ENCODE measurements around the gene DNTTIP2.
"Not testable (repeated sequence)": the region's sequence is repeated elsewhere in the genome, so short reads cannot be mapped to it uniquely, and the experiment has no call there.

The DNTTIP2 gene

DNA sequence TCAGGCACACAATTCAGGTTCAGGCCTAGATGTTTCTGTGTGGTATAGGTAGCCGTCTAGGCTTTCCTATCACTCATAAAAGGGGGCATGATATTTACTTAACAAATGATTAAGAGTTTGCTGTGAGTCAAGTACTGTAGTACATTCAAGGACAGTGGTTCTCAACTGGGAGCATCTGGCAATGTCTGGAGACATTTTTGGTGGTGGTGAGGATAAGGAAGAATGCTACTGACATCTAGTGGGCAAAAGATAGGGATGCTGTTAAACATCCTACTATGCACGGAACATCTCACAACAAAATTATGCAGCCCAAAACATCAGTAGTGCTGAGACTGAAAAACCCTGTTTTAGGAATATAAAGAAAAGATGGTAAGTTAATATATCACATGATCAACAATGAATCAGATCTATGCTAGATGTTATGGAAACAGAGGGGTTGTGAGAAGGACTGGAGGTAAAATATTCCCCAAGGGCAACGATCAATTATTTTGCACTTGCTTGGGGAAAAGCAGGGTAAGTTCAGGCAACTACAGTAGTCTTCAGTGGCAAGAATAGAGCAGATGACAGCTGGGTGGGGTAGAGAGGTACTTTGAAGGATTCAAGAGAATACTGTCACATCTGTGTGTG, 4.9 kb downstream of the DNTTIP2 start:
- no peak for DNase-seq

GRCh38 chr1:93871366-93871765, 7.6 kb downstream of the DNTTIP2 start:
- DNase-seq = no peak

DNA sequence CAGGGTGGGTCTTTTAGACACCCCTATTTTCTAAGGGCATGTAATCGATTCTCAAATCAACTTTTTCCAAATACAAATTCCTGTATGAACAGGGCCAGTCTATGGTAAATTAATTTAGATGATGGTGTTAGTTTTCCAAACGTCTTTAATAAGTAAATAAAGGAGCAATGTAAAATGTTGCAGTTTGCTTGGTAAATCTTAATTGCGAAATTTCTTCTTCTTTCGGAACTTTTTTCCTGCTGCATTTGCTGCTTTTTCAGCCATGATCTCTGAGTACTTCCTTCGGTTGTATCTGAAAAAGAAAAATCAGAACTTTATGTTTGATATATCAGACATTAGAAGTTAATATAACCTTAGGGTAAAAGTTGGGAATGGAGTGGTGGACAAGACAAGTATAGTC, 9.4 kb downstream of the DNTTIP2 start:
- no peak for DNase-seq

DNA sequence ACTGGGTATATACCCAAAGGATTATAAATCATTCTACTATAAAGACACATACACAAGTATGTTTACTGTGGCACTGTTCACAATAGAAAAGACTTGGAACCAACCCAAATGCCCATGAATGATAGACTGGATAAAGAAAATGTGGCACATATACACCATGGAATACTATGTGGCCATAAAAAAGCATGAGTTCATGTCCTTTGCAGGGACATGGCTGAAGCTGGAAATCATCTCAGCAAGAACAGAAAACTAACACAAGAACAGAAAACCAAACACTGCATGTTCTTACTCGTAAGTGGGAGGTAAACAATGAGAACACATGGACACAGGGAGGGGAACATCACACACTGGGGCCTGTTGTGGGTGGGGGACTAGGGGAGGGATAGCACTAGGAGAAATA, 10.5 kb downstream of the DNTTIP2 start:
- not testable (repeated sequence) for DNase-seq

DNA sequence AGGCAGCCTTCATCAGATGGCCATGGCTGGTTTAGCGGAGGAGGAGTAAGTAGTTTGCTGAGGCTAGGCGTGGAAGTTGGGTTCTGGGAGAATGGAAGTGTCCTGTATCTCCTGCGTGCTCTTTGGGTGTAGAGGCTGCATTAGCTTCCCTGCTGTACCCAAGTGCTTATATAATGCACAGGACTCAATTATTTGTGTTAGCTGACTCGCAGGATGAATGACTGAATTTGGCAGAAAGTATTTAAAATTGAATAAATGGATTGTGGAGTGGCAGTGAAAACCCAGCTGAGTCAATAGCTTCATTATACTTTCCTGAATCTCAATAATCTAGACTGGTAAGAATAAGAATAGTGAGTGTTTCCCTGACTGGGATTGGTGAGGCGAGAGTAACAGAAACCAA, 13.8 kb downstream of the DNTTIP2 start:
- DNase-seq = no peak

DNA sequence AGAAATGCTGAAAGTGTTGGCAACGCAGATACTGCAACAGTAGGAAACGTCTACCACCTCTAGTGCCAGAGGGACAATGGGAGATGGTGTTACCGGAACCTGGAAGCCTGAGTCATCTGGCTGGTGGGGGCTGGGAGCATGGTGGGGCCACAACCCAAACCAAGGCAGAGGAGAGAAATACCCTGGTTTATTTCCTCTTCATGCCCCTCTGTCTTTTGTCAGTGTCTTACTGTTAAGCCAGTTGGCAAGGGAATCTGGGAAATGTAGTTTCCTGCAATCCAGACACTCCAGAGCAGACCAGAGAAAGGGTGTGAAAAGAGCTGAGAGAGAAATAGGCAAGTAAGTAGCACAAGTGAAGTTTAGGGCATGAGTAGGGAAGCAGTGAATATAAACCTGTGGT, 14.8 kb downstream of the DNTTIP2 start:
- no peak for DNase-seq

GRCh38 chr1:93857653-93858052, 21.4 kb downstream of the DNTTIP2 start:
- DNase-seq = not testable (repeated sequence)

DNA sequence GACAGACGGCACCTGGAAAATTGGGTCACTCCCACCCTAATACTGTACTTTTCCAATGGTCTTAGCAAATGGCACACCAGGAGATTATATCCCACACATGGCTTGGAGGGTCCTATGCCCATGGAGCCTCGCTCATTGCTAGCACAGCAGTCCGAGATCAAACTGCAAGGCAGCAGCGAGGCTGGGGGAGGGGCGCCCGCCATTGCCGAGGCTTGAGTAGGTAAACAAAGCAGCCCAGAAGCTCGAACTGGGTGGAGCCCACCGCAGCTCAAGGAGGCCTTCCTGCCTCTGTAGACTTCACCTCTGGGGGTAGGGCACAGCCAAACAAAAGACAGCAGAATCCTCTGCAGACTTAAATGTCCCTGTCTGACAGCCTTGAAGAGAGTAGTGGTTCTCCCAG, 23.0 kb downstream of the DNTTIP2 start:
- DNase-seq = not testable (repeated sequence)

GRCh38 chr1:93853940-93854339, 25.1 kb downstream of the DNTTIP2 start:
- DNase-seq = no peak

GRCh38 chr1:93851878-93852277, 27.1 kb downstream of the DNTTIP2 start:
- DNase-seq = no peak

DNA sequence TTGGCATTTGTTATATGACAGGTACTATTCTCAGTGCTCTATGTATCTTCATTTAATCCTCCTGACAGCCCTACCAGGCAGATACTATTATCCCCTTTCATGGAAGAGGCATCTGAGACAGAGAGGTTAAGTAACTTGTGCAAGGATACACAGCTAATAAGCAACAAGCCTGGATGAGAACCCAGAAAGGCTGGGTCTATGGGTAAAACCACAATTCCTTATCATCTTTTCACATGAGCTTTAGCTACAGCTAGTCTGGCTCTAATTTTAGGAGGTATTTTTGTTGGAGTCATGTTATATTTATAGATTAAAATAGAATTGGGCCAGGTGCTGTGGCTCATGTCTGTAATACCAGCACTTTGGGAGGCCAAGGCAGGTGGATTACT, 27.7 kb downstream of the DNTTIP2 start:
- DNase-seq = no peak

GRCh38 chr1:93850687-93851326, 28.2 kb downstream of the DNTTIP2 start:
- DNase-seq = peak; percentile 11

- DNase-seq = no peak
Observed at GRCh38 chr1:93848350-93848883, 30.6 kb downstream of the DNTTIP2 start.

DNA sequence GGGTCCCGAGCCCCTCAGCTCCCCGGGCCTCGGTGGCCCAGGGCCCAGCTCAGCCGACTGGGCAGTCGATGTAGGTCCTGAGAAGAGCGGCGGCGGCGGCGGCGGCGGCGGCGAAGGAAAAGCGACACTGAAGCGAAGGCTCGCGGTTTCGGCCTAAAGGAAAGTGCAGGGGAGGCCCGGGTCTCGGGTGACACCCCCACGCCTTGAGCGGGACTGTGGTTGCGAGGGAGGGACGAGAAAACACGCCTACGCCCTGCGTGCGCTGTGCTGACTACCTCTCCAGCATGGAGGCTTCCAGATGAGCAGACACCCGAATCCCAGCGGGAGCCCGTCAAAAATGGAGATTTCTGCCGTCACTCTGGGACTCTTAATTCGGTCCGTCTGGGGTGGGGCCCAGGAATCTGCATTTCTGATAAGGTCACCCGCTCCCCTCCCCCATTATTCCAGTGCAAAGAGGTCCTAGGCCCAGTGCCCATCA, 31.2 kb downstream of the DNTTIP2 start:
- peak; percentile 60 for DNase-seq

DNA sequence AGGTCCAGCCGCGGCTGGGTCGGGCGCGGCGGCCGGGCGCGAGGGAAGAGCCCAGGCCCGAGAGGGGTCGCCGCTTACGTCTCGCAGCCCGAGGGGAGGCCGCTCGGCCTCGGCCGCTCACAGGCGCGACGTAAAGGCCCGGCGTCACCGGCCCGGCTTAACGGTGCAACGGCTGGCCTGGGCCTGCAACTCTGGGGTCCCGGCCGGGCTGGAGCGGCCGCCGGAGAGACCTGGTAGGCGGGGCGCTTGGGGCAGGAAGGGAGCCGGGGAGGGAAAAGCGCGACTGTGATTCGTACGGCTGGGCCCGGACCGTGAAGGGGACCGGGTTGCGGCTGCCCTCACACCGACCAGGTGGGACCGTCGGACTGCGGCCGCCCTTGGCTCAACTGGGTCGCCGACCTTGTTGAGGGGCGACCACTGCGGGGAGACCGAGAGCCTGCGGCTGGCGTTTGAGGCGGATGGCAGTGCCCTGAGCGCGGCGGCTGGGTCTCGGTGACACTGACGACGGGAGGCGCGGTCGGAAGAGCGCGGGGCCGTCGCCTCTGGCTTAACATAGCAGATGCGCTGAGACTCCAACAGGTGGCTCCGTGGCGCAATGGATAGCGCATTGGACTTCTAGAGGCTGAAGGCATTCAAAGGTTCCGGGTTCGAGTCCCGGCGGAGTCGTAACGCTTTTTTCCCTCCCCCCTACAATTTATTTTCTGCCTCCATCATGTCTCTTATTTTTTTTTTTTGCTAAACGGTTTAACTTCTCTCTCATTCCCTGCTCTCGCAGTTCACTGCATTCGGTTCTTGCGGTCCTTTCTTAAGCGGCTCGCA, 31.8 kb downstream of the DNTTIP2 start:
- peak; percentile 79 for DNase-seq

GRCh38 chr1:93846206-93846991, 32.6 kb downstream of the DNTTIP2 start:
- DNase-seq = peak; percentile 81

- DNase-seq = peak; percentile 9
Observed at GRCh38 chr1:93845538-93846205, 33.3 kb downstream of the DNTTIP2 start.

DNA sequence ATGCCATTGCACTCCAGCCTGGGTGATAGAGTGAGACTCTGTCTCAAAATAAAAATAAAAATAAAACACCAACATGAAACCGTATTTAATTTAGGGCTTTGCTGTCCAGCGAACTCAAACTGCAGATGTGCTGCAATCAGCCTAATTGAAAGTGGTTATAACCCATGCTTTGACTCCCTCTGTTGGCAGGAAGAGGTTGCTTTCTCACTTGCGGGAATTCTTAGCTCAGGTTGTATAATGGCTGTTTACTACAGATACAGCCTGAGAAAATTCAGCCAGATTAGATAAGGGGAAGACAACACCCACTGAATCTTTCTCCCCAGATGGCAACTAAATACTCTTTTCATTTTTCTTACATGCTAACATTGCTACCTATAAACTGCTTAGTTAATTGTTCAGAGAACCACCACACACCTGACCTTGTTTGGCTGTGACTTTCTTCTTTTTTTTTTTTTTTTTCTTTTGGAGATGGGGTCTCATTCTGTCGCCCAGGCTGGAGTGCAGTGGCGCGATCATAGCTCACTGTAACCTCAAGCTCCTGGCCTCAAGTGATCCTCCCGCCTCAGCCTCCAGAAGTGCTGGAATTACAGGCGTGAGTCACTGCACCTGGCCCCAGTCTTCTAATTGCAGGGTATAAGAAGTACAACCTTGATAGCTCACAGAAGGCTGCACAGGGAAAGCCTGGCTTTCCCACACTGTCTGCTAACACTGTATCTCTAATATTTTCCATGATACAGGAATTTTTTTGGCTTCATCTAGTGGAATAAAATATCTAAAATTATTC, 34.6 kb downstream of the DNTTIP2 start:
- peak; percentile 3 for DNase-seq

DNA sequence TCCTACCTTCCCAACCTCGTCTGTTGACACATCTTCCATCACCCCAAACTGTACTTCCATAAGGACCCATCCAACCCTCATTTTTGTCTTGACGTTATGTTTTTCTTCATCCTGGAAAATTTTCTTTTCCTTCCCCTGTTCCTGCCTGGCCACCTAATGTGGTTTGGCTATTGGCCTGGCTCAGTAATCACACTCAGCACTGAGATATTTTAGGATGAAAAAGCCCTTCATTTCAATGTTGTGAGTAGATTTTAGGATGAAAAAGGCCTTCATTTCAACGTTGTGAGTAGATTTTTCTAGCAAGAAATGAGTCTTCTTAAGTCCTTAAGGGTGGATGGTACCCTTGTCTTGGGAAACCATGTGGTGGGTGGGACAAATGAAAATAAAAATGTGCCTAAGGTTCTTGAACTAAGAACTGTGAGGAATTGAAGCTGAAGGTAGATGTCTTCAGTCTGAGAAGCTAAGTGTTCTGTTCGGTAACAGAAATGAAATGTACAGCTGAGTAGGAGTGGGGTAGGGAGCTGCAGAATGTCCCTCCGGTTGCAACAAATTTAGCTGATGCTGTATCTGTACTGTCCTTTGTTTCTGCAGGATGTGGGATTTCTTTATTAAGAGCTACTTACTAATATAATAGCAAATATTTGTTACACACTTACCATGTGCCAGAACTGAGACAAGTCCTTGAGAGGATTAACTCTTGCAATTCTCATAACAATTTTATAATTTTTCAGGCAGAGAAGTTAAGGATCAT, 36.1 kb downstream of the DNTTIP2 start:
- no peak for DNase-seq

DNA sequence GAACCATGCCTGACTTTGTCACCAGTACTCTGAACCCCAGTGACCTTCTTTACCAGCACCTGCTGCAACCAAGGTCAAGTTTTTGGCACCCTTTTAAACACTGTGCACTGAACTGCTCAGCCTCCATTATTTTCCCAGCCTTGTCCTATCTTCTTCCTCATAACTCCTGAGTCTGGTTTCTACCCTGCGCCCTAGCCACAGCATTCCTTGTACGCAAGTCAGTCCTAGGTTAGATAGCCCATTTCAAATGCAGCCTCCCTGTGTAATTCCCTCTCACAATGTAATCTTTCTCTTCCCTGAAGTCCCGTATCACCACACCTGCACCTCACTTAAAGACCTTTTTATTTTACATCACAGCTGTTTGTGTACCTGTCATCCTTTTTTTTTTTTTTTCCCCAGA, 37.2 kb downstream of the DNTTIP2 start:
- no peak for DNase-seq

Measured in effector CD8-positive, alpha-beta T cell (primary cell).